Endothelial cell of umbilical vein (primary cell): ENCODE results near the gene BRD3.

Source experiments
- EZH2 ChIP-seq: IDR thresholded peaks from 2 replicates; pipeline ENCODE4 v1.6.1; 2012; ENCODE audit warnings: borderline replicate concordance, low read depth, mild to moderate bottlenecking, moderate library complexity, low read length, inconsistent platforms; ENCODE audit not compliant: severe bottlenecking
- TF ChIP-seq, protein P1 (sequence below), 2 donors: IDR thresholded peaks; 1 replicate in 1 of 2; 2 replicates in 1 of 2; pipeline ENCODE4 v1.5.1; 2011; ENCODE audit warnings: low read length in 2 of 2, mild to moderate bottlenecking in 2 of 2, moderate library complexity in 2 of 2, control low read depth in 1 of 2, inconsistent platforms in 1 of 2, low read depth in 1 of 2; ENCODE audit not compliant: insufficient read depth in 1 of 2; ENCODE audit errors: extremely low read depth in 1 of 2

DNA sequence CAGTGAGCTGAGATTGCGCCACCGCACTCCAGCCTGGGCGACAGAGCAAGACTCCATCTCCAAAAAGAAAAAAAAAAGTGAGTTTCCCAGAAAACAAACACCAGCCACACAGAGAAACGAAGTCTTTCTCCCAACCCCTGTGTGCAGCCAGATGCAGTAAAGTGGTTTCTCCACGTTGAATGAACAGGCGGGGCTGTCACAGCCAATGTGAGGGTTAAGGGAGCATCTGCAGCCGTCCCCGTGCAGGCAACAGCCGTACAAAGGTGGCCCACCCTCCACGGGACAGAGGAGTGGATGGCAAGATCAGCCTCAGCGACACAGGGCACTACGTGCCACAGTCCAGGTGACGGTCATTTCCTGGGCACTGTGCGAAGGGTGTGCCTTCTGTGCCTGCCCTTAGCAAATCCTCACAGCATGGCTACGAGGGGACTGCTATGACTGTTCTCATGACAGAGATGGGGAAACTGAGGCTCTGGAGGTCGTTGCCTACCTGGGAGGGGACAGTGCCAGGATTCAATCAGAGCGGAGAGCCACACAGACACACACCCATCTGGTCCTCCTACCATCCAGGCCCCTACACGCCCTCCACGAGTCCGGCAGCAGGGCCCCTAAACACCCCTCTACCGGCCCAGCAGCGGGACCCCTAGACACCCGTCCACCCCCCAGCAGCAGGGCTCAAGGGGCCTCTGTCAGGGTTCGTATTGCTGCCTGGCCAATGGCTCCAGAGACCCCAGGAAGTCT lies 78.0 kb downstream of the BRD3 start:
- TF ChIP-seq, protein P1, sequence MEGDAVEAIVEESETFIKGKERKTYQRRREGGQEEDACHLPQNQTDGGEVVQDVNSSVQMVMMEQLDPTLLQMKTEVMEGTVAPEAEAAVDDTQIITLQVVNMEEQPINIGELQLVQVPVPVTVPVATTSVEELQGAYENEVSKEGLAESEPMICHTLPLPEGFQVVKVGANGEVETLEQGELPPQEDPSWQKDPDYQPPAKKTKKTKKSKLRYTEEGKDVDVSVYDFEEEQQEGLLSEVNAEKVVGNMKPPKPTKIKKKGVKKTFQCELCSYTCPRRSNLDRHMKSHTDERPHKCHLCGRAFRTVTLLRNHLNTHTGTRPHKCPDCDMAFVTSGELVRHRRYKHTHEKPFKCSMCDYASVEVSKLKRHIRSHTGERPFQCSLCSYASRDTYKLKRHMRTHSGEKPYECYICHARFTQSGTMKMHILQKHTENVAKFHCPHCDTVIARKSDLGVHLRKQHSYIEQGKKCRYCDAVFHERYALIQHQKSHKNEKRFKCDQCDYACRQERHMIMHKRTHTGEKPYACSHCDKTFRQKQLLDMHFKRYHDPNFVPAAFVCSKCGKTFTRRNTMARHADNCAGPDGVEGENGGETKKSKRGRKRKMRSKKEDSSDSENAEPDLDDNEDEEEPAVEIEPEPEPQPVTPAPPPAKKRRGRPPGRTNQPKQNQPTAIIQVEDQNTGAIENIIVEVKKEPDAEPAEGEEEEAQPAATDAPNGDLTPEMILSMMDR (IDR thresholded peaks at IDR 0.05; ENCODE audit: extremely low read depth in 1 of 2, insufficient read depth in 1 of 2, low read depth in 1 of 2, low read length in 2 of 2) = no peak
- TF ChIP-seq EZH2 = no peak
